Tibial artery (tissue), 4 donors: ENCODE data around the gene DAPK2.

Source experiments
- DNase-seq, 2 donors: peaks; one replicate each; pipeline ENCODE4 v3.0.0-alpha.2; 2019
- H3K27ac ChIP-seq, 2 donors: fragments of 200-600 bp; sonication (generic) in 1 of 2; 1 replicate in 1 of 2; 2 replicates in 1 of 2; pipeline ENCODE4 v1.5.1; 2018 to 2019; ENCODE audit warnings: mild to moderate bottlenecking in 1 of 2
- H3K27me3 ChIP-seq, 2 donors: fragments of 200-600 bp; sonication (generic) in 1 of 2; one replicate each; pipeline versions ENCODE4 v1.5.1 to v1.6.0; 2016 to 2019
- H3K36me3 ChIP-seq, 3 donors: fragments of 200-600 bp; sonication (generic) in 2 of 3; one replicate each; pipeline ENCODE4 v1.5.1; 2016 to 2019; ENCODE audit warnings: mild to moderate bottlenecking in 2 of 3
- H3K4me1 ChIP-seq, 4 donors: fragments of 200-600 bp; sonication (generic) in 2 of 4; 1 replicate in 3 of 4; 2 replicates in 1 of 4; pipeline ENCODE4 v1.5.1; 2016 to 2019
- H3K4me3 ChIP-seq, 2 donors: fragments of 200-600 bp; sonication (generic) in 1 of 2; 1 replicate in 1 of 2; 2 replicates in 1 of 2; pipeline ENCODE4 v1.5.1; 2018 to 2019; ENCODE audit warnings: mild to moderate bottlenecking in 2 of 2
- H3K9me3 ChIP-seq, 3 donors: fragments of 200-600 bp; sonication (generic) in 1 of 3; one replicate each; pipeline ENCODE4 v1.5.1; 2016 to 2019
- intact Hi-C: fragments of 100-400 bp; cut with DNase I; formaldehyde crosslinking; loops from one replicate; pipeline ENCODE4 v1.15.0; 2023; ENCODE audit warnings: low total_unique reads
- TF ChIP-seq, protein P1 (sequence below), 2 experiments: fragments of 200-600 bp in 1 of 2; fragments of 450-650 bp in 1 of 2; IDR thresholded peaks; one replicate each; pipeline ENCODE4 v1.5.1; 2017 to 2019; ENCODE audit warnings: antibody characterized with exemption in 2 of 2, mild to moderate bottlenecking in 1 of 2, moderate library complexity in 1 of 2

DAPK2 gene

DNA sequence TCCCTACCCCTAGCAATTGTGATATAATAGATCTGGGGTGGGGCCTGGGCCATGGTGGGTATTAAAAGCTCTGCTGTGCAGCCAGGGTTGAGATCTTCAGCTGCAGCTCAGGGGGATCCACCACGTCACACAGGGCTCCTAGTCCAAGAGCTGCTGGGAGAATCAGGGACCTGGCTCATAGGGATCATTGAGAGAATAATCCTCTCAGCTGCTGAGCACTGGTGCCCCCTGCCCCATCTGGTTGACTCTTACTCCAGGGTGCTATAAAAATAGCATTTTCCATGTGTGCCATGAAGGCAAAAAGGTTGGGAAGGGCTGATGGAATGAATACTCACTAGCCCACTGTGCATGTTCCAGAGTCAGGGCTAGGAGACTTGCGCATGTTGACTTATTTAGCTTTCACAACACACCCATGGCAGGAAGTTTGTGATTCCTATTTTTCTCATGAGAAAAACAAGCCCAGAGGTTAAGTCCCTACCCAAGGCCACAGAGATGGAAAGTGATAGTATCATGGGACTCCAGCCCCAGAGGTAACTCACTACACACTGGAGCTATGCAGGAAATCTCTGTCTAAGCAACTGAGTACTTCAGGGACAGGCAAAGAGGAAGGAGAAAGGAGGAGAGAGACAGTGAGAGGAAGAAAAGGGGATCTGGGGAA is 118.0 kb downstream of the DAPK2 start:
- Histone ChIP-seq H3K4me3 (no peak overlapping the region), H3K27me3 (no peaks in the 10 kb centered on the region), H3K27ac (no peak overlapping the region), H3K9me3 (no peaks in the 10 kb centered on the region), H3K4me1 (no peaks in the 10 kb centered on the region), H3K36me3 (peaks cover 0 to 9% (median 0%) of the 10 kb centered on the region in 3 donors)
- DNase-seq = peak in 1 of 2 donors; percentile 31
- intact Hi-C loops = no loop called here
- TF ChIP-seq, protein P1, sequence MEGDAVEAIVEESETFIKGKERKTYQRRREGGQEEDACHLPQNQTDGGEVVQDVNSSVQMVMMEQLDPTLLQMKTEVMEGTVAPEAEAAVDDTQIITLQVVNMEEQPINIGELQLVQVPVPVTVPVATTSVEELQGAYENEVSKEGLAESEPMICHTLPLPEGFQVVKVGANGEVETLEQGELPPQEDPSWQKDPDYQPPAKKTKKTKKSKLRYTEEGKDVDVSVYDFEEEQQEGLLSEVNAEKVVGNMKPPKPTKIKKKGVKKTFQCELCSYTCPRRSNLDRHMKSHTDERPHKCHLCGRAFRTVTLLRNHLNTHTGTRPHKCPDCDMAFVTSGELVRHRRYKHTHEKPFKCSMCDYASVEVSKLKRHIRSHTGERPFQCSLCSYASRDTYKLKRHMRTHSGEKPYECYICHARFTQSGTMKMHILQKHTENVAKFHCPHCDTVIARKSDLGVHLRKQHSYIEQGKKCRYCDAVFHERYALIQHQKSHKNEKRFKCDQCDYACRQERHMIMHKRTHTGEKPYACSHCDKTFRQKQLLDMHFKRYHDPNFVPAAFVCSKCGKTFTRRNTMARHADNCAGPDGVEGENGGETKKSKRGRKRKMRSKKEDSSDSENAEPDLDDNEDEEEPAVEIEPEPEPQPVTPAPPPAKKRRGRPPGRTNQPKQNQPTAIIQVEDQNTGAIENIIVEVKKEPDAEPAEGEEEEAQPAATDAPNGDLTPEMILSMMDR (IDR thresholded peaks at IDR 0.05) = no peak

DNA sequence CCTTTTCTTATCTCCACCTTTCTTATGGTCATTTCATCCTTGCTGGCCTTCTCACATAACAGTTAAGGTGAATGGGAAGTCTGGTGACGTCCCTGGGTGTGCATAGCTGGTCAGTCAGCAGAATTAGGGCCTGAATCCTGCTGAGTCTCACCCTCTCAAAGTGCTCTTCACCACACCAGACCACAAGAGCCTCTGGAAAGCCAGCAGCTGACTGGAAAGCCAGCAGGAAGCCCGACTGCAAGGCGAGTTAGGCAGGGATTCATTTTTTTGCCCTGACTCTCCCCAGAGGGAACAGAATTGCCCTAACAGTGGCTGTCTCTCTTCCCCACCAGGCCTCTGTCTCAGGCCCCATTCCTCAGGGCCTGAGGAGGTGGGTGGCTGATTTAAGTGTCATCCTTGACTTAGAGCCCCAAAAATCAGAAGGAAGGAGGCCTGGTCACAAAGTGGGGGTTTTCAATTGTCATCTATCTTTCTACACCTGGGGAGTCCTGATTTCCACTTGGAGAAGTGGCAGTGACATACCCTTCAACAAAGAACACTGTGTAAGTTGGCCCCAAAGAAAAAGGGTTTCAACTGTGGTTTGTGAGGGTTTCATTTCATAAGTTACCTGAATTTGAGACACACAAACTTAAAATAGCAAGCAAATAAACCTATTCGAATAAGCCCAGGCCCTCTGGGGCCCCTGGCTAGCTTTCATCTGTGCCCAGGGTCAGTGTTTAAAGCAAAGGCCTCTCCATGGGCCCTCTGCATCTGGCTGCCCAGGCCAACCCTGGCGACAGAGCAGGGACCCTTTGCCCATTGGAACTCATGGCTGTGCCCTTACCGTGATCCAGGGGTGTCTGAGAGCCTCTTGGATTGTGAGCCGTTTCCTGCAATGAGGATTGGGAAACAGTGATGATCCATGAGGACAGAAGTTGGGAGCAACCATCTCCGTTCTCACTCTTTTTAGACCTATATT is 122.0 kb downstream of the DAPK2 start:
- no peaks in the 10 kb centered on the region for H3K4me1 ChIP-seq
- no peaks in the 10 kb centered on the region for H3K9me3 ChIP-seq
- no peaks in the 10 kb centered on the region for H3K27me3 ChIP-seq
- H3K36me3 ChIP-seq = peaks cover 0 to 36% (median 0%) of the 10 kb centered on the region in 3 donors
- no peak overlapping the region for H3K27ac ChIP-seq
- TF ChIP-seq, protein P1 (IDR thresholded peaks at IDR 0.05) = no peak
- intact Hi-C loops = no loop called here
- H3K4me3 ChIP-seq = no peak overlapping the region
- DNase-seq = peak in 1 of 2 donors; percentile 62

DNA sequence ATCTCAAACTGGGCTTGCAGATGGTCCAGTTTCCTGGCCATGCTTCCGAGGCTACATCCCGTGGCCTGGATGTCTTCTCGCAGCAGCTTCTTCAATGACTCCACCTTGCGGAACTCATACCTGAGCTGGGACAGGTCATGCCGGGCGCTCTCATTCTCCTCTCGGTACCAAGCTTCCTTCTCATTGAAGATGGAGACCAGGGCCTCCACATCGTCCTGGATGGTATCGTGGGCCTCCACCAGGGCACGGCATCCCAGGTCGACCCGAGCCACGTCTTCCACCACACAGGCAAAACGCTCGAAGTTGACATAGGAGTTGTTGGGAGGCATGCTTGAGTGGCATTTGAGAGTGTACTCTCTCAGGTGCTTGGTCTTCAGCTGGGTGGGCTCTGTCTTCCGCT is 123.4 kb downstream of the DAPK2 start:
- H3K4me3 ChIP-seq = no peak overlapping the region
- TF ChIP-seq, protein P1 (IDR thresholded peaks at IDR 0.05) = no peak
- no peaks in the 10 kb centered on the region for H3K27me3 ChIP-seq
- peak in 1 of 2 donors; percentile 41 for DNase-seq
- H3K27ac ChIP-seq = no peak overlapping the region
- intact Hi-C loops = no loop called here
- H3K9me3 ChIP-seq = no peaks in the 10 kb centered on the region
- H3K4me1 ChIP-seq = no peaks in the 10 kb centered on the region
- H3K36me3 ChIP-seq = peaks cover 0 to 36% (median 0%) of the 10 kb centered on the region in 3 donors

DNA sequence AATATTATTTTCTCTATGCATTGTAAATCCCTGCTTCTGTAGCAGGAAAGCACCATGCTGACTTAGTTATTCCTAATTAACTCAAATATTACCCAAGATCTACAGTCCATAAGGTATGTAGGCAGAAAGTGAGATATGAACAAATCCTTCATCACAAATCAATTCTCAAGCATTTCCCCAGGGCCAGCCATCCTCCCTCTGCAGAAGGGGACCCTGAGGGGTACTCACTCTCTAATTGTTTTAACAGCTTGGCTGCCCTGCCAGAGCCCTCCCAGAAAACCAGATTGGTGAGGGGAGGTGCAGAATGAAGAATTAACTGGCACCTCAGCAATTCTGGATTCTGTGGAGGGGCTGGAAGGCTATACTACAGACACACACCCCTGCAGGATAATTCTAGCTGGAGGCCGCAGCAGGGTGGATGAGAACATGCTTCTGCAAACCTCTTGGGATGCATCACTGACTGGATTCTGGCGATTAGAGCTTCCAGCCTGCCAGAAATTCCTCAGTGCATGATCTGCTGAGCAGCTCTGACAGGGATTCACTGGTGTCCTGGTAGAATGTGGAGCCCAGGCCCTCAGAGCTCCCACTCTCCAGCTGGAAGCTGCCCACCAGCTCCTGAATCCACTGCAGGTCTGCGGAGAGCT is 123.9 kb downstream of the DAPK2 start:
- DNase-seq = peak in 1 of 2 donors; percentile 48
- Histone ChIP-seq H3K27ac (no peak overlapping the region), H3K4me3 (no peak overlapping the region), H3K9me3 (no peaks in the 10 kb centered on the region), H3K4me1 (no peaks in the 10 kb centered on the region), H3K36me3 (peaks cover 0 to 36% (median 0%) of the 10 kb centered on the region in 3 donors), H3K27me3 (no peaks in the 10 kb centered on the region)
- TF ChIP-seq, protein P1 (IDR thresholded peaks at IDR 0.05) = no peak
- intact Hi-C loops = no loop called here

DNA sequence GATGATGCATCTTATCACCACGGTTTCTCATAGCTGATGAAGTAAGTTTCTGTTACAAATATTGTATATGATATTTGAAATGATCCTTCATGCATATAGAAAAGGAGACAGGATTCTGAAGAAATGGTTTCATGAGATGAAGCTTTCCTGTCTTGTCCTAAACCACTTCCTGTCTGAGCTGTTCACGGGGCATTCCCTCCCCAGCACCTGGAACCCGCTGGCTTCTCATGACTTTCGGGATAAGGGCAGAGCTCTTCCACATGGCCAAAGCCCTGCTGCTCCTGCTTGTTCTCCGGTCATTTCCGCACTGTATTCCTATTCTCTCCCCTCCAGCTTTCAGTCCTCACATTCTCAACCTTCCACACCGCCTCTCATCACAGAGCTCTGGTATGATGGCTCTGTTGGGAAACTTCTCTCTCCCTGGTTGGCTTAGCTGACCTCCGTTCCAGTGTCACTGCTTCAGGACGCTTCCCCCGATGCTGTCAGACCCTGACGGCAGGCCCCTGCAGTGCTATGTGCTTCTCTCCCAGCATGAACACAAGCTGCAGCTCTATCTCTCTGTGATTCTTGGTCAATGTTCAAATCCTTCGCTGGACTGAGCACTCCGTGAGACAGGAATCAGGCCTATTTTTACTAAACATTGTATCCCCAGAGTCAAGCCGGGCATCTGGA is 125.6 kb downstream of the DAPK2 start:
- DNase-seq = peak in 1 of 2 donors; percentile 27
- no peaks in the 10 kb centered on the region for H3K9me3 ChIP-seq
- H3K4me1 ChIP-seq = peaks cover 0 to 4% (median 1%) of the 10 kb centered on the region in 4 donors
- H3K4me3 ChIP-seq = no peak overlapping the region
- intact Hi-C loops = no loop called here
- no peak overlapping the region for H3K27ac ChIP-seq
- no peaks in the 10 kb centered on the region for H3K27me3 ChIP-seq
- TF ChIP-seq, protein P1 (IDR thresholded peaks at IDR 0.05) = no peak
- peaks cover 0 to 36% (median 0%) of the 10 kb centered on the region in 3 donors for H3K36me3 ChIP-seq
